Measurements from ENCODE around the gene CABP1. TPM values are rescaled to one million over a fixed set of nuclear protein-coding genes. Genes with fewer than 3 reads are reported as not detected.

CABP1 gene
- total and polyA plus RNA-seq, 8 donors = 0.37 to 3.7 (median 2.3) TPM

GRCh38 chr12:120703311-120703942, 63.0 kb downstream of the CABP1 start:
- TF ChIP-seq CTCF (IDR thresholded peaks at IDR 0.05) = no peak
- H3K27ac ChIP-seq = peak overlapping the region; percentile 31 to 70
- DNase-seq = peak in 2 of 4 donors; percentile 44 to 58
- peak; percentile 91 for ATAC-seq
- no peaks in the 10 kb centered on the region for H3K27me3 ChIP-seq
- peaks cover 6 to 19% of the 10 kb centered on the region in 2 donors for H3K4me1 ChIP-seq
- H3K4me3 ChIP-seq = no peak overlapping the region
- H3K9me3 ChIP-seq = no peaks in the 10 kb centered on the region
- intact Hi-C loops (cut with DNase I) = no loop called here
- peaks cover 0 to 44% of the 10 kb centered on the region in 2 donors for H3K36me3 ChIP-seq

DNA sequence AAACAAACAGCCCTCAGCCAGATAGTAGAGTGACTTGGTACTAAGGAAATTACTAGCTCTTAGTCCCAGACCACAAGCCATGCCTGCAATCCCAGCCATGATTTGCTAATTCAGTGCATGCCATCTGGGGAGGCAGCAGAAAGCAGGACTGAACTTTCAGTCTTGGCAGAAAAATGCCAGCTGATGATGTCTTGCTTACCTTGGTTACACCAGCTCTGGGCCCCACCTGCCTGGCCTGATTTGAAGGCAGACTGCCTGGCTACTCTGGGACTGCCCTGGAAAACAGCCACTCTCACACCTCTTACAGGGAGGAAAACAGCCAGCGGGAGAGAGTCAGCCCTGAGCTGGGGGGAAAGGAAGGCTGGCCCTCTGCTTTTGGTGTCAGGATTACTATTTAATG, 65.2 kb downstream of the CABP1 start:
- DNase-seq = peak in 1 of 4 donors; percentile 56
- no peaks in the 10 kb centered on the region for H3K27me3 ChIP-seq
- ATAC-seq = peak; percentile 48
- peaks cover 0 to 23% of the 10 kb centered on the region in 2 donors for H3K36me3 ChIP-seq
- no peaks in the 10 kb centered on the region for H3K9me3 ChIP-seq
- H3K27ac ChIP-seq = no peak overlapping the region
- H3K4me1 ChIP-seq = peaks cover 5 to 7% of the 10 kb centered on the region in 2 donors
- H3K4me3 ChIP-seq = no peak overlapping the region
- intact Hi-C loops (cut with DNase I) = no loop called here
- no peak for TF ChIP-seq CTCF (IDR thresholded peaks at IDR 0.05)

DNA sequence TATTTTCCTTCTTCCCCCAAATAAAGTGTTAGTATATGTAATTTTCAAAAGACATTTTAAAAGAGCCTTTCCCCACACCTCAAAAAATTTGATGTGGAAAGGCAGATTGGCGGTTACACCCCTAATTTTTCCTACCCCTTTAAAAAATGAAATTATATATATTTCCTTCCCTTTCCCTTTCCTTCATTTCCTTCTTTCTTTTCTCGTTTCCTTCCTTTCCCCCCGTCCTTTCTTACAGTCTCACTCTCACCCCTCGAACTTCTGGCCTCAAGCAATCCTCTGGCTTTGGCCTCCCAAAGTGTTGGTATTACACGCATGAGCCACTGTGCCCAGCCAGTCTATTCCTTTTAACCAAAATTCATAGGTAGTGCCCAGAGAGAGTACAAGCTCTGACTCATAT, 65.6 kb downstream of the CABP1 start:
- no peak for TF ChIP-seq CTCF (IDR thresholded peaks at IDR 0.05)
- intact Hi-C loops (cut with DNase I) = no loop called here
- peaks cover 5 to 10% of the 10 kb centered on the region in 2 donors for H3K4me1 ChIP-seq
- DNase-seq (no peak), ATAC-seq (no peak)
- H3K36me3 ChIP-seq = peaks cover 0 to 19% of the 10 kb centered on the region in 2 donors
- no peak overlapping the region for H3K4me3 ChIP-seq
- H3K27ac ChIP-seq = no peak overlapping the region
- H3K9me3 ChIP-seq = no peaks in the 10 kb centered on the region
- no peaks in the 10 kb centered on the region for H3K27me3 ChIP-seq

- H3K4me3 ChIP-seq = no peak overlapping the region
- H3K27me3 ChIP-seq = no peaks in the 10 kb centered on the region
- intact Hi-C loops (cut with DNase I) = no loop called here
- H3K36me3 ChIP-seq = peaks cover 0 to 6% of the 10 kb centered on the region in 2 donors
- H3K9me3 ChIP-seq = no peaks in the 10 kb centered on the region
- H3K27ac ChIP-seq = no peak overlapping the region
- no peak for TF ChIP-seq CTCF (IDR thresholded peaks at IDR 0.05)
- DNase-seq (no peak), ATAC-seq (peak; percentile 7)
- H3K4me1 ChIP-seq = peaks cover 15 to 36% of the 10 kb centered on the region in 2 donors
Observed at GRCh38 chr12:120708651-120709050, 68.2 kb downstream of the CABP1 start.

DNA sequence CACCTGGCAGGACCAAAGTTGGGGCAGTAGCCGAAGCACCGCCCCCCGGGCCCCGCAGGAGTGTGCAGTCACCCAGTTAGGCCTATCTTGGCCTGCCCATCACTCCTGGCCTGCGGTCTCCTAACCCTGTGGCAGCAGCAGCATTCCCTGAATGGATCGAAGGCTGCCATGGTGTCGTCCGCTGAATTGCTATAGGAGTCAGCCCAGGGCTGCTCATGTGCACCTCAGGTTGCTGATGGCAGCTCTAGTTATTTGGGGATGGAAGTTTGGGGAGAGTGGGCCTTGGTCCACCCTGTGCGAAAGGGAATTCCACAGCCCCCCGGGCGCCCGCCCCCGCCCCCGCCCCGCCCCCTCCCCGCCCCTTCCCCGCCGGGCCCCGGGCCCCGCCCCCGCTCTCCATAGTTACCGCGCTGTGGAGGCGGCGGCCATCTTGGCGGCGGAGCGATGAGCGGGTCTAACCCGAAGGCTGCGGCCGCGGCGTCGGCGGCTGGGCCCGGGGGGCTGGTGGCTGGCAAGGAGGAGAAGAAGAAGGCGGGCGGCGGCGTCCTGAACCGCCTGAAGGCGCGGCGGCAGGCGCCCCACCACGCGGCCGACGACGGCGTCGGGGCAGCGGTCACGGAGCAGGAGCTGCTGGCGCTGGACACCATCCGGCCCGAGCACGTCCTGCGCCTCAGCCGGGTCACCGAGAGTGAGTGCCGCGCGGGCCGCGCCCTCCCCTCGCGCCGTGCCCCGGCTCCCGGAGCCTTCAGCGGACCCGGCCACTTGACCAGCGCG, 69.8 kb downstream of the CABP1 start, which contains the start of gene UNC119B:
UNC119B (plus strand) TSS at position 428 of the 774 bp plus-strand sequence; CDS start at position 445, 17 bp downstream.
- Histone ChIP-seq H3K27me3 (no peaks in the 10 kb centered on the region), H3K27ac (peak within 1 kb of the TSS; percentile 83 to 88), H3K9me3 (no peaks in the 10 kb centered on the region), H3K4me1 (peaks cover 12 to 41% of the 10 kb centered on the region in 2 donors), H3K36me3 (peaks cover 0 to 19% of the 10 kb centered on the region in 2 donors), H3K4me3 (peak within 1 kb of the TSS; percentile 84 to 88)
- DNase-seq (peak; percentile 65 to 96 (median 74)), ATAC-seq (peak; percentile 89)
- intact Hi-C loops (cut with DNase I) = loop anchor here in 1 of 2 donors (5.0 to 10.0 kb wide), 2 partner anchors 63 to 125 kb away; partner anchors contain the start of gene POP5
- no peak for TF ChIP-seq CTCF (IDR thresholded peaks at IDR 0.05)
